GM12873 (cell line): ENCODE results near the gene TGM6.

Experiments
- CTCF ChIP-seq: IDR thresholded peaks from 2 replicates; pipeline ENCODE4 v1.5.1; 2012; ENCODE audit warnings: low read depth, mild to moderate bottlenecking, moderate library complexity, low read length, control low read depth; ENCODE audit not compliant: insufficient read depth; ENCODE audit errors: missing control alignments

The TGM6 gene

GRCh38 chr20:2397595-2398145 lies 17.0 kb downstream of the TGM6 start:
- TF ChIP-seq CTCF, result peak; percentile 32

DNA sequence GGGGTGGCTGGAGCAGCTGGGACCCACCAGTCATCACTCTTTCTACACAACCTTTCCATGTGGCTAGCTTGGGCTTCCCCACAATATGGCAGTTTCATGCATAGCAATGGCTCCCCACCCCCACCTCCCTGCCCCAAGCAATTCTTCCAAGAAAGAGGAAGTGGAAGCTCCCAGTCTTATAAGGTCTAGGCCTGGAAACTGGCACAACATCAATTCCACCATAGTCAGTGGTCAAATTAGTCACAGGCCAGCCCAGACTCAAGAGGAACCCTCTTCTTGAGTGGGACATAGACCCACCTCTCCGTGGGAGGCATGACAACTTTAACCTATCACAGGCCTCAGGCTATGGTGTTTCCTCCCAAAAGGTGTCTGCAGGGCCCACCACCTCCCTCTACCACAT lies 17.7 kb downstream of the TGM6 start:
- no peak for TF ChIP-seq CTCF

DNA sequence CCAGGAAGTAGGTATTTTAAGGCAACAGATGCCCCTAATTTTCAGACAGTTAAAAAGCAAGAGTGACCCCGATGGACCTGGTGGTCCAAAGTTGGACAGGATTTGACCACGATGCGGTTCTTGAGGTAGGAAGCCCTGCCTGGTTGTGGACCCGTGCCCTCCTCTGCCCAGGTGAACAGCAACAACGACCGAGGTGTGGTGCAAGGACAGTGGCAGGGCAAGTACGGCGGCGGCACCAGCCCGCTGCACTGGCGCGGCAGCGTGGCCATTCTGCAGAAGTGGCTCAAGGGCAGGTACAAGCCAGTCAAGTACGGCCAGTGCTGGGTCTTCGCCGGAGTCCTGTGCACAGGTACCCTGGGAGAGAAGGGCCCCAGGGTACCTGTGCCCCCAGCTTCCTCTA lies 18.7 kb downstream of the TGM6 start:
- TF ChIP-seq CTCF, result no peak

- no peak for TF ChIP-seq CTCF
Measured at GRCh38 chr20:2400290-2400689, 19.6 kb downstream of the TGM6 start.

- TF ChIP-seq CTCF, result no peak
Measured at GRCh38 chr20:2401527-2401926, 20.8 kb downstream of the TGM6 start.

DNA sequence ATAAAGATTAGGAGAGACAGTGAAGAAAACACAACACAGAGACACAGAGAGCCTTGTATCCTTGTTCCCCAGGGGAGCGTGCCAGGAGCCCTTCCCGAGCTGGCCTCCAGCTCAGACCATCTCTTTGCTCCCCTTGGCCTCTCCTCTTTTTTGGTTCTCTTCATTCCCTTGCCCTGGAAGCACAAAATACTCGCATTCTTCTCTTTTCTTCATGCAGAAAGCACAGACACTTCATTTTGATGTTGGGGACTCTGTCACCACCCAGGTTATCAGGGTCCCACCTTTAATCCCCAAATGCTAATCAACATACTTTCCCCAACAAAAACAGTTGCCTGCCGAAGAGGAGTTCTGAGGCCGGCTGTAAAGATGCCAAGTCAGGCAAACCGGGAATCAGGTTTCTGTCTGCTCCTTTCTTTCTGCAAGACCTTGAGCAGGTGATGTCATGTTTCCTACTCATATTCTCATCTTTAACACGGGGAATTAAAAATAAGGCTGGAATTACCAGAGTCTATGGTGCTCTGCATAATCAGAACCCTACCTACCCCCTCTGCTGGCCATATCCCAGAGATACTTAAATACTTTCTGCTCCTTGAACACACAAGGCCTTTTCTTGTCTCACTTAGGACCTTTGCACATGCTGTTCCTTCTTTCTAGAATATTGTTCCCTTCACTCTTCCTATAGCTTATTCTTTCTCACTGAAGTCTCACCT lies 21.7 kb downstream of the TGM6 start:
- peak; percentile 34 for TF ChIP-seq CTCF

GRCh38 chr20:2403291-2404052 lies 22.8 kb downstream of the TGM6 start:
- no peak for TF ChIP-seq CTCF
